Eye (tissue), 1 donor: ENCODE measurements around the gene ZNF695.

ENCODE experiments used
- DNase-seq: peaks from one replicate; pipeline ENCODE4 v3.0.0-alpha.2; 2015

Gene ZNF695

DNA sequence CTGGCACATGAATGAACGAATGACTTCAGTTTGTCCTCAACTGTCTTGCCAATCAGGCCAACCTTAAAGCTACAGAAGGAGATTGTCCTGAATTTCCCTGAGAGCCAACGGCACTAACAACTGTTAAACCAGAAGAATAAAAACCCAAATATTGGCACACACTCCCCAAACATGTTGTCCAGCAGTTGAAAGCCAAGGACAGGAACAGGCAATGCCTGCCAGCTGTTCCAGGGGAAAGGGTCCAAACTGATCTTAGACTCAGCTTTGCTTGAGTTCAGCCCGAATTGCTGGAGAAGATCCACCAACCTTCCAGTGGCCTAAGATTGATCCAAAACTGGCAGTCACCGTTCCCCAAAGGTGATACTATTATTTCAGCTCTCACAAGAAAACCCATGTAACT, 53.7 kb downstream of the ZNF695 start:
- no peak for DNase-seq

DNA sequence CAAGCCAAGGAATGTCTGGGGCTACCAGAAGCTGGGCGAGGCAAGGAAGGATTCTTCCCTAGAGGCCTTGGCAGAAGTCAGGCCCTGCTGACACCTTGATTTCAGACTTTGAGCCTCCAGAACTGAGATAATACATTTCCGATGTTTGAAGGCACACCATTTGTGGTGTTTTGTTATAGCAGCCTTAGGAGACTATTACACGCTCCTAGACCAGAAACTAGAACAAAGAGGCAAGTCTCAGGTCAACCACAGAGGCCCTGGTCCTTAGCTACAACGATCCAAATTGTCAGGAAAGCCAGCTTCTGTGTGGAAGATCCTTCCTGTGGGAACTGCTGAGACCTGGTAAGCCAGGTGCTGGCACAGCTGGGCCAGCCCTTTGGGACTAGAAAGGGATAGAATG, 56.4 kb downstream of the ZNF695 start:
- DNase-seq, result no peak

- DNase-seq, result no peak
Measured at GRCh38 chr1:246949956-246950355, 57.9 kb downstream of the ZNF695 start.

DNA sequence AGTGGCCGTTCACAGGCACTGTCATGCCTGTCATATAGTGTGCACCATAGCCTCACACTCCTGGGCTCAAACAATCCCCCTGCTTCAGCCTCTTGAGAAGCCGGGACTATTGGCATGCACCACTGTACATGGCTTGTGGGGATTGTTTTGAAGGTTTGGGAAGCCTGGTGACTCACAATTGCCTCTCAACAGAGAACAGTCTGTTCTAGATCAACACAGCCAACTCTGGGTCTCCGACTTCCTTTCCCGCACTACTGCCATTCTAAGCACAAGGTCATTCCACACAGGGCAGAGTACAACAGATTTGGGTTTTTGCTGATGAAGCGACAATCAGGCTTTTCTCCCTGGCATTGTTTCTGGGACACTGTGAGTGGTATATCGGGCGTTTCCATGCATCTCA, 60.6 kb downstream of the ZNF695 start:
- no peak for DNase-seq

DNA sequence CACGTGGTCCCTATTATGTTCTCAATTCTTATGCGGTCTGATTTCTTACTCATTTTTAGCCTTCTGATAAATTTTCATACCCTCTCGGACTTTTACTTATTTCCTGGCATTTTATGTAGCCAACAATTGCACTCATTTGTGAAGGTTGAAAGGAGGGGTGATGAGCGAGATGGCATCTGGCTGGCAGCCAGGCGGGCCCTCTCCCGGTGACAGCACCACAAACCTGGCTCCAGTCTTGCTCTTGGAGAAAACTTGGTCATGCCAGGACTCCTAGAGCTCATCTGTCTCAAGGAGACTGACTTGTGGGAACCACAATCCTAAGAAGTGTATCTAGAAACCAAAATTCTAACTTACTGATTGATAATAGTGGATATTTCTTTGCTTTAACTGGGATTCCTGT, 61.5 kb downstream of the ZNF695 start:
- DNase-seq, result no peak
